Head of caudate nucleus (tissue), 42 donors: ENCODE data around the gene KCNF1.

Experiments
- DNase-seq, 42 donors: peaks; one replicate each; pipeline versions ENCODE4 v3.0.0 to v3.0.0-alpha.2; 2020 to 2021; ENCODE audit warnings: mixed read lengths in 7 of 42
- intact Hi-C: fragments of 100-400 bp; cut with DNase I; formaldehyde crosslinking; loops from one replicate; pipeline ENCODE4 v1.15.0; 2022

Gene KCNF1

GRCh38 chr2:10913501-10914271 lies 2.0 kb downstream of the KCNF1 start:
- intact Hi-C loops, result loop anchor here (10.0 kb wide), 1 partner anchor 211 kb away; no protein-coding TSS in a partner anchor
- peak in 3 of 42 donors; percentile 10 to 40 (median 30) for DNase-seq

DNA sequence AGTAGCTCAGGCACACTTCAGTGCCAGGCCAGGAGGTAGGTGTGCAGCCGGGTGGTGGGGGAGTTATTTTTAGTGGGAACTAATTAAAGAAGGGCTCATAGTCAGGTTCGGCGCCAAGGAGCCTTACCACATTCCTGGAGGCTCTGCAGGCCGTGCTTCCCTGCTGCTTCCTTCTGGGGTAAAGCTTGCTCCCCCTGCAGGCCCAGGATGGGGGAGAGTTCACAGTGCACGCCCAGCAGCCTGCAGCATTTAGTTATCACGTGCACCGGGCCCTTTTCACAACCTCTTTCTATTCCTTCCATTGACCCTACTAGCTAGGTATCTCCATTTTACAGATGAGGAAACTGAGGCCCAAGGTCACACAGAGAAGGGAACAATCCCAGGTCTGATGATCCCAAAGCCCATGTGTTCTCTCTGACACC lies 2.5 kb downstream of the KCNF1 start:
- intact Hi-C loops, result loop anchor here (10.0 kb wide), 1 partner anchor 211 kb away; no protein-coding TSS in a partner anchor
- peak in 35 of 42 donors; percentile 32 to 89 (median 69) for DNase-seq

DNA sequence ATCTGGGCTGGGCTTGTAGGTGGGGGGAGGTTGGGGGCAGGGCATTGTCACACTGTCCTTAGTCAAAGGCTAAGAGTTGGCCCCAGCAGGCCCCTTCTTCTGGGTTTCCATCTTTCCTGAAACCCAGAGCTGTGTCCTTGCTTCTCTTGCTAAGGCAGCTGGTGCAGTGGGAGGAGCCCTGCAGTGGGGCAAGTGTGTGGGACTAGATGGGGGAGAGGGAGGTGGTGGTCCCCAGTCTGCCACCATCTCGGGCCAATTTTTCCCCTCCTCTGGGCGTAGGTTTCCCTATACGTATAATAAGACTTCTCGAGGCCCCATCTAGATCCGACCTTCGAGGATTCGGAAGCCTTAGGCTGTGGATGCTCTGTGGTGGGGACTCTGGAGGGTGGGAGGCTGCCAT lies 3.5 kb downstream of the KCNF1 start:
- intact Hi-C loops, result loop anchor here (10.0 kb wide), 1 partner anchor 210 kb away; no protein-coding TSS in a partner anchor
- peak in 2 of 42 donors; percentile 25 to 43 for DNase-seq

DNA sequence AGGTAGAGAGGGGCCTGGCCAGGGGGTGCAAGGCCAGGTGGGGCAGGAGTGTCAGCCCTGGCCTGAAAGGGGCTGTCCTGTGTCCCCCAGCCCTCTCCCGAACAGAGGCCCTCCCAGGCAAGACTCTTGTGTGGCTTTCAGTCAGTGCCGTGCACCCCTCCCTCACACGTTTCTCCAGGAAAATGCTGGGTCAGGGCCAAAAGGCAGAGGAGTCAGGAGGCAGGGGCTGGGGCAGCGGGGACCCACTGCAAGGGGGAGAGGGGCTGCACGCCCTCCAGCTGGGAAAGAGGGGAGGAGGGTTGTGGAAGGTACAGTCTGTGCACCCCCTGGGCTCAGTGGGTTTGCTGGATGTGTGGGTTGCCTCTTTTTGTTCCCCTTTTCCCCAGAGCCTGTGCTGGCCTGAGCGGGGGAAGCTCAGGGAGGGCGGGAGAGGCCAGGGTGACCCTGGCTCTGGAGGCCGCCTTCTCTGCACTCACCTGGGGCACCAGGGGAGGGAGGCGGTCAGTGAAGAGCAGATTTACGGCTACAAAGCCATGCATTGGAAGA lies 4.1 kb downstream of the KCNF1 start:
- intact Hi-C loops, result loop anchor here (10.0 kb wide), 1 partner anchor 209 kb away; no protein-coding TSS in a partner anchor
- no peak for DNase-seq

GRCh38 chr2:10916953-10917352 lies 5.2 kb downstream of the KCNF1 start:
- intact Hi-C loops, result loop anchor here (10.0 kb wide), 1 partner anchor 208 kb away; no protein-coding TSS in a partner anchor
- peak in 4 of 42 donors; percentile 45 to 68 (median 60) for DNase-seq

DNA sequence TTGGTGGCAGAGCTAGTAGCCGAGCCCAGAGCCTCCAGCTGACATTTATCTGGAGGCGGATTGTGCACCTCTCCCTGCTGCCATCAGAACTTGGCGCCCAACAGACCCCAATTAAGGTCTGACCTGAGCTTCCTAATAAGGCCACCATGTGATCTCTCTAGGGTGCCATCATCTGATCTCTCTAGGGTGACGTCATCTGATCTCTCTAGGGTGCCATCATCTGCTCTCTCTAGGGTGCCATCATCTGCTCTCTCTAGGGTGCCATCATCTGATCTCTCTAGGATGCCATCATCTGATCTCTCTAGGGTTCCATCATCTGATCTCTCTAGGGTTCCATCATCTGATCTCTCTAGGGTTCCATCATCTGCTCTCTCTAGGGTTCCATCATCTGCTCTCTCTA lies 6.2 kb downstream of the KCNF1 start:
- intact Hi-C loops, result loop anchor here (10.0 kb wide), 1 partner anchor 207 kb away; no protein-coding TSS in a partner anchor
- DNase-seq, result no peak

DNA sequence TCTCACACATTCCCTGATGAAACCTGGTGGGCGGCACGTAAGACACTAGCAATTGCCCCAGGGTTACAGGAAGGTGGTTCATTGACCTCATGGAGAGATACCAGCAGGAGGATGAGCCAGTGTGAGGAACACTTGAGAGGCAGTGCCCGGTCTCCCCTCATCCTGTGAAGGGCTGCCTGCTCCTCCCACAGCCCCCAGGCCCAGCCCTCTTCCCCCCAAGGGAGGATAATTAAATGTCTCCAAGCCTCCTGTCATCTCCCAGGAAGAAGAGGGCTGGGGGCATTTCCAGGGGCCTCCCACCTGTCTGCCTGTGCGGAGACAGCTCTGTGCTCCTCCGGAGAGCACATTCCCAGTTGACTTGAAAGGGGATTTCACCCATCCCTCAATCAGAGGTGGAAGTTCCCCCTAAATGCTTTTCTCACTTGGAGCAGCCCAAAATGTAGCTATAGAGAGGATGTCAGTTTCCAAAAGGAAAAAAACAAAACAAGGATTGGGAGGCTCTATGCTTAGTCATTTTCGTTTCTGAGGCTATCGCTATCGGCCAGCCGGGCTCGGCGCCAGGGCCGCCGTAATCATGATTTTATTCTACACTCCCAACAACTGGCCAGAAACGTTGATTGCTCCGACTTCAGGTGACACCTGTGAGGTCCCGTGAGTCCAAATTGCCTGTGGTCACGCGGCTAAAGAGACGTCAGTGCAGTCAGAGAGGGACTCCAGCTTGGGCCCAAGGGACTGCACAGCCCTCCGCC lies 7.1 kb downstream of the KCNF1 start:
- intact Hi-C loops, result loop anchor here (10.0 kb wide), 1 partner anchor 206 kb away; no protein-coding TSS in a partner anchor
- peak in 2 of 42 donors; percentile 7 to 26 for DNase-seq

- intact Hi-C loops, result loop anchor here (10.0 kb wide), 1 partner anchor 205 kb away; no protein-coding TSS in a partner anchor
Observed at GRCh38 chr2:10919410-10919770, 7.7 kb downstream of the KCNF1 start.

GRCh38 chr2:10919771-10920621 lies 8.3 kb downstream of the KCNF1 start:
- peak in 12 of 42 donors; percentile 35 to 64 (median 46) for DNase-seq
- intact Hi-C loops, result loop anchor here (10.0 kb wide), 2 partner anchors 105 to 205 kb away; no protein-coding TSS in a partner anchor

More at GRCh38 chr2:10919410-10919770, 7.7 kb downstream of the KCNF1 start:
- DNase-seq, result no peak

DNA sequence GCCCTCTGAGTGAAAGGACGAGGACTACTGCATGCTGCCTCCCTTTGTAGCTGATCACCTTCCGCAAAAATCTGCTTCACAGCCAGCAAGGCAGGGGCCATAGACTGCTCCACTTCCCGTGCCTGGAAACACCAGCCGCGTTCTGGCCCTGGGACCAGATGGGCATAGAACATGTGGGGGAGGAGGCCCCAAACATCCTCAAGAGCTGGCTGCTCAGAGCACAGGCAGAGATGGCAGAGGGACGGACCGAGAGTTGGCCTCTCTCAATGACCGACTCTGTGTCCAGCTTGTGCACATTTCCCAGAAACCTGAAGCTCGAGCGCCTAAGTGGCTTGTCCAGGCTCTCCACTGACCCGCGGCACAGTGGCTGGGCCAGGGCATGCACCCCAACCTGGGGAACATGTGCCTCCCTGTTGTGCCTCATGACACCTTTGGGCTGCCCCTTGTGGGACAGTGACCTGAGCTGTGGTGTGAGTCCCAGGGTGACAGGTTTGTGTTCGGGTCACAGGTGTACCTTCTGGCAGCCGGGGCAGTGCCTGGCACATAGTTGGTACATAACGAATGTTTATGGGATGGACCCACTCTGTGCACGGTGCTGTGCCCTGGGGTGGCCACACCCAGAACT lies 9.1 kb downstream of the KCNF1 start:
- intact Hi-C loops, result loop anchor here (10.0 kb wide), 1 partner anchor 104 kb away; no protein-coding TSS in a partner anchor
- DNase-seq, result peak in 3 of 42 donors; percentile 8 to 26 (median 12)

DNA sequence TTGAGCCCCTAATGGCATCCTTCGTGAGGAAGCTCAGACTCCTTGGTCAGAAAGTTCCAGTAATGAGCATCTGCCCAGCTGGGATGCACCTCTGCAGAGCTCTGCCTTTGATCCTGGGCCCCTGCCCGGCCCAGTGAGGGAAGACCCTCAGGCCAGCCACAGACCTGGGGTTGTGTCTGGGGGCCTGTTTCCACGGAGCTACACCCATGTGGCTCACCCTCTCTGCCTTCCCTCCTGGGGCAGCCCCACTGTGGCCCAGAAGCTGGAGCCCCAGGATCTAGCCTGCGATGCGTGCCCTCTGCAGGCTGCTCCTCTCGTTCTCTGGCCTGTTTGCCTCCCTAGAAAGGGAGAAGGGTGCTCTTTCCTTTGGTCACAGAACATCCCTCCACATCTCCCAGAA lies 9.8 kb downstream of the KCNF1 start:
- peak in 4 of 42 donors; percentile 6 to 28 (median 12) for DNase-seq
- intact Hi-C loops, result loop anchor here (10.0 kb wide), 1 partner anchor 103 kb away; no protein-coding TSS in a partner anchor

DNA sequence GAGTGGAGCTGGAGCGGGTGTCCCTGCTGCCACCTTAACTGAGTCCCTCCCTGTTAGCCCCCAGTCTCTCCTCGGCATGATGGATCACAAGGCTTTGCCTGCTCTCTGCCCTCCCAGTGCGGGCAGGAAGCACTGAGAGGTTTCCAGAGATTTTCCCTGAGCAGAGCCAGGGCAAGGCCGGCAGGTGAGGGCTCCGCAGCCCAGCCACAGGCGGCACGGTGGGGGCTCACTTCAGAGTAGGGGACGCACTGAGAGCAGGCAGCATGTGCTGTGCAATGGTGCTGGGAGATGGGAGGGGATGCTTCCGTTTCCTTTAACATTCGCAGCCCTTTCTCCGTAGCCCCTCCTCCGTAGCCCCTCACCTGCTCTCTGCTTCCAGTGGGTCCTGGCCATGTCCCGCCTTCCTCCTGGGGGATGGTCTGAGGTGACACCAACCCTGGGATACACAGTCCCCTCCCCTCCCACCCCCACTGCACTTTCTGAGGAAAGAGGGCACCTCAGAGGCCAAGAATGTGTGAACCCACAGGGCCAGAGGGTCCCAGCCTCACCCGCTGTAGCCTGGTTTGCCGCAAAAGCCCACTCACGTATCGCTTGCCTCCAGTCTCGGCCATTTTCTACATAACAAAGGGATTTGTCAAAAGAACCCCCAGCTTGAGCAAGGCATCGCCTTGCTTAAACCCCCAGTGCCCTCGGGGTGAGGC lies 10.7 kb downstream of the KCNF1 start:
- intact Hi-C loops, result loop anchor here (10.0 kb wide), 1 partner anchor 102 kb away; no protein-coding TSS in a partner anchor
- peak in 3 of 42 donors; percentile 16 to 28 (median 26) for DNase-seq

DNA sequence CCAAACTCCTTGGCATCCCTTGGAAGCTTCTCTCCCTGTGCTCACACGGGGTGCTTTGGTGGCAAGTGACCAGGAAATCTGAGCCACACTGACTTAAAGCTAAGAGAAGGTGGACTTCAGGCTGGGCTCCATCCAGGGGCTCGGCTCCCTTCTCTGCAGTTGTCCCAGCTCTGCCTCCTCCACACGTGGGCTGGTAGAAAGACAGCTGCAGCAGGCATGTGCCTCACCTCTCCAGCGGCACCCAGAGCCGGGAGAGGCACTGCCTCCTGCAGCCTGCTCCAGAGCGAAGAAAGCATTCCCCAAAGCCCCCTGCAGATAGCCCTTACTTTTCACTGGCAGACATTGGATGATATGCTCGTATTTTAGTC lies 11.3 kb downstream of the KCNF1 start:
- DNase-seq, result peak in 19 of 42 donors; percentile 40 to 81 (median 58)

GRCh38 chr2:10923965-10924364 lies 12.2 kb downstream of the KCNF1 start:
- intact Hi-C loops, result loop anchor here (10.0 kb wide), 1 partner anchor 101 kb away; no protein-coding TSS in a partner anchor
- peak in 2 of 42 donors; percentile 1 to 24 for DNase-seq

More for the DNA sequence above, 11.3 kb downstream of the KCNF1 start:
- intact Hi-C loops, result loop anchor here (10.0 kb wide), 1 partner anchor 102 kb away; no protein-coding TSS in a partner anchor

- no peak for DNase-seq
- intact Hi-C loops, result loop anchor here (10.0 kb wide), 1 partner anchor 100 kb away; no protein-coding TSS in a partner anchor
Observed at GRCh38 chr2:10924441-10924840, 12.7 kb downstream of the KCNF1 start.

- intact Hi-C loops, result loop anchor here (10.0 kb wide), 1 partner anchor 100 kb away; no protein-coding TSS in a partner anchor
Observed at GRCh38 chr2:10924859-10925258, 13.1 kb downstream of the KCNF1 start.

More at GRCh38 chr2:10924859-10925258, 13.1 kb downstream of the KCNF1 start:
- no peak for DNase-seq
